ENCODE results near the gene ZNF35. TPM values are rescaled to one million over a fixed set of nuclear protein-coding genes. Genes with fewer than 3 reads are reported as not detected.

The ZNF35 gene
- total and polyA plus RNA-seq, 2 of the 8 experiments (the other 6 are each of a cell fraction or from before 2014, with no cell fraction given), result 2.9 to 20.0 TPM

DNA sequence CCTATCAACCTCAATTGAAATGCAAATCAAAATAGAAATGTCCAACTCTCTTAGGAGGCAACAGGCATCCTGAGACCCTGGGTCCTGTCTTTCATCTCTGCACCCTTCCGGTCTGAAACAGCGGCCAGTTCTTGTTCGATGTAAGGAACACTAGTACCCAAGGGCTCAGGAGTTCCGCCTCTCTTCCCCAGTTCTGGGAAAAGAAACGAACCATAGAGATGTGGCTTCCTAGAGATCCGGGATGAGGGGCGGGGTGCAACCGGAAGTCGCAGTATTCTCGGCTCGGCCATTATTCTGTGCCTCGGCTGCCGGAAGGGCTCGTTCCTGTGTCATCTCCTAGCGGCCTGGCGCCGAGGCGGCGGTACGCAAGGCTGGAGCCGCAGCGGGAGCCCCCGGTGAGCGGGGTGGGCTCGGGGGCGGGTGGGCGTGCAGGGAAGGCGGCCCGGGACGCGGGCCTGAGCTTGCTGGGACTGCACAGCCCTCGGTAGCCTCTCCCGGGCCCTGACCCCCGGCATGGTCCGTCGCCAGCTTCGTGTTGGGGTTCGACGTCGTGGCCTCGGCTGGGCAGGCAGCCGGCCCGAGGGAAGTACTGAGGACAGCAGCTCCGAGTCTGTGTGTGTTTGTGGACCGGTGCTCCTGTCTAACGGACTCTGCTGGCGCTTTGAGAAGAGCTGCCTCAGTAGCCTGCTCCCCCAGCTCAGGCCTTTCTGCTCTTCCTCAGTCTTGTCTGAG lies 23.6 kb upstream of the ZNF35 start, which contains the start of gene ZNF197 (continued):
- TF ChIP-seq, protein P1, sequence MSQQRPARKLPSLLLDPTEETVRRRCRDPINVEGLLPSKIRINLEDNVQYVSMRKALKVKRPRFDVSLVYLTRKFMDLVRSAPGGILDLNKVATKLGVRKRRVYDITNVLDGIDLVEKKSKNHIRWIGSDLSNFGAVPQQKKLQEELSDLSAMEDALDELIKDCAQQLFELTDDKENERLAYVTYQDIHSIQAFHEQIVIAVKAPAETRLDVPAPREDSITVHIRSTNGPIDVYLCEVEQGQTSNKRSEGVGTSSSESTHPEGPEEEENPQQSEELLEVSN (IDR thresholded peaks at IDR 0.05), result peak; percentile 64; the same call in 1 of the 2 replicates
- TF ChIP-seq POLR2AphosphoS5 (IDR thresholded peaks at IDR 0.05; ENCODE audit: low read depth, low read length) (peak; percentile 69), KDM5A (IDR thresholded peaks at IDR 0.05; ENCODE audit: low read length) (no peak), POLR2A (IDR thresholded peaks at IDR 0.05; ENCODE audit: control extremely low read depth in 1 of 2, low read depth in 2 of 2, low read length in 2 of 2) (peak; percentile 42 to 68; a peak in 2 of 3 replicates), TAF7 (optimal IDR thresholded peaks at IDR 0.05; ENCODE audit: borderline replicate concordance, low read depth, low read length) (peak; percentile 70), KDM4A (IDR thresholded peaks at IDR 0.05; ENCODE audit: low read depth, low read length, severe bottlenecking) (peak; percentile 81), SIN3A (conservative IDR thresholded peaks at IDR 0.05 in 1 of 2, IDR thresholded peaks at IDR 0.05 in 1 of 2; ENCODE audit: low read depth in 1 of 2, low read length in 2 of 2) (peak; percentile 29 to 70; a peak in 3 of 4 replicates), CBX8 (IDR thresholded peaks at IDR 0.05; ENCODE audit: borderline replicate concordance, low read depth, low read length) (no peak)

Data from H1 (cell line).